ENCODE data around the gene HAUS8.
"Not testable (repeated sequence)": the region's sequence is repeated elsewhere in the genome, so short reads cannot be mapped to it uniquely, and the experiment has no call there.

The HAUS8 gene

DNA sequence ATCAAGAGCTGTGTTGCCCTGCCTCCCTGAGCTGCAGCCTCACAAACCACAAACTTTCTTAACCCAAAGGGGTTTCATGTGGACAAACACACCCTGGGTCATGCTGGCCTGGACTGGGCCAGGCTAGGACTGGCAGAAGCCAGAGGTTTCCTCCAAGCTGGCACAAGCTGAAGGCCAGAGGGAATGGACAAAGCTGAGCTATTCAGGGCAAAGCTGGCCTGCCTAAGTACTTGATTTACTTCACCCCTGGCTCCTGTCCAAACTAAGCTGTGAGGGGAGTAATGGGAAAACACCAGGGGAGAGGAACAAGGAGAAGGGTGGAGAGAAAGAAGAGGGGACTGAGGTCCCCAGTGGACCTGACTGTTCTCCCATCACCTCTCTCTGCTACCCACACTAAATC is 54.9 kb downstream of the HAUS8 start:
- Histone ChIP-seq H3K4me3 (ENCODE audit: low read length) (no peak overlapping the region), H3K9me2 (replicated peaks; ENCODE audit: insufficient read depth, low read length) (no peaks in the 10 kb centered on the region), H3F3A (ENCODE audit: insufficient read depth, low read length) (no peaks in the 10 kb centered on the region), H3K9ac (ENCODE audit: low read length) (no peak overlapping the region), H3K4me1 (ENCODE audit: low read length) (no peaks in the 10 kb centered on the region), H2AFZ (ENCODE audit: low read length) (no peak overlapping the region), H3K9me3 (replicated peaks; ENCODE audit: insufficient read depth, low read length) (no peaks in the 10 kb centered on the region), H3K36me3 (replicated peaks; ENCODE audit: insufficient read depth, low read length) (no peaks in the 10 kb centered on the region), H3K4me2 (ENCODE audit: low read depth, low read length) (no peak overlapping the region), H4K20me1 (ENCODE audit: insufficient read depth, low read length) (no peaks in the 10 kb centered on the region), H3K27me3 (replicated peaks; ENCODE audit: insufficient read depth, low read length) (peaks cover 34% of the 10 kb centered on the region), H3K27ac (ENCODE audit: low read length) (no peak overlapping the region), H3K79me2 (ENCODE audit: low read length) (no peaks in the 10 kb centered on the region)
- no peak for DNase-seq
- TF ChIP-seq EZH2phosphoT487 (IDR thresholded peaks at IDR 0.05; ENCODE audit: low read length): no peak
- no peak for TF ChIP-seq EZH2 (optimal IDR thresholded peaks at IDR 0.05; ENCODE audit: low read depth, low read length)
- no peak for TF ChIP-seq CTCF (IDR thresholded peaks at IDR 0.05; ENCODE audit: low read length)

- H3K9me3 ChIP-seq (replicated peaks; ENCODE audit: insufficient read depth, low read length); H3K9ac ChIP-seq (ENCODE audit: low read length); H3K27ac ChIP-seq (ENCODE audit: low read length); H3K4me3 ChIP-seq (ENCODE audit: low read length); H4K20me1 ChIP-seq (ENCODE audit: insufficient read depth, low read length); H3F3A ChIP-seq (ENCODE audit: insufficient read depth, low read length); H2AFZ ChIP-seq (ENCODE audit: low read length); H3K36me3 ChIP-seq (replicated peaks; ENCODE audit: insufficient read depth, low read length); DNase-seq; H3K4me1 ChIP-seq (ENCODE audit: low read length); H3K79me2 ChIP-seq (ENCODE audit: low read length); H3K4me2 ChIP-seq (ENCODE audit: low read depth, low read length); H3K9me2 ChIP-seq (replicated peaks; ENCODE audit: insufficient read depth, low read length): not testable (repeated sequence)
- H3K27me3 ChIP-seq (replicated peaks; ENCODE audit: insufficient read depth, low read length): peaks cover 65% of the 10 kb centered on the region
These were observed 60.9 kb downstream of the HAUS8 start for GRCh38 chr19:17014212-17014861.

DNA sequence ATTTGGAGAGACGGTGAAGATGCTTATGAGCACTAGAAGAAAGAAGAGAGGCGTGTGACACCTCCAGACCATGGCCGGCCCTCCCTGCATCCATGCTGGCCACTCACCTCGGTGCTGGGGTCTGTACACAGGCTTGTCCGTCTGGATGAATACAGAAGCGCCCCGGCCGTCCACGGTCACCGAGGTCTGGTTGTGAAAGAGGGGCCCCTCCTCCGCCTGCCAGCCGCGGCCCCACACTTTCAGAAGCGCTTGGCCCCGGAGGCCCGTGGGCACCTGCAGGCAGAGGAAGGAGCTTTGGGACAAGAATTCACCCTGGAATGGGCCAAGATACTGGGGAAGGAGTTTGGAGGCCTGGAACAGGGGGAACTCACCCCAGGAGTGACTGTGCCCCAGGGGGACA is 63.8 kb downstream of the HAUS8 start:
- H3K9me3 ChIP-seq (replicated peaks; ENCODE audit: insufficient read depth, low read length): no peaks in the 10 kb centered on the region
- no peak for DNase-seq
- H3K4me3 ChIP-seq (ENCODE audit: low read length): no peak overlapping the region
- H3K4me1 ChIP-seq (ENCODE audit: low read length): no peaks in the 10 kb centered on the region
- no peak overlapping the region for H2AFZ ChIP-seq (ENCODE audit: low read length)
- no peak overlapping the region for H3K27ac ChIP-seq (ENCODE audit: low read length)
- H3K9me2 ChIP-seq (replicated peaks; ENCODE audit: insufficient read depth, low read length): no peaks in the 10 kb centered on the region
- no peak overlapping the region for H3K4me2 ChIP-seq (ENCODE audit: low read depth, low read length)
- no peaks in the 10 kb centered on the region for H3K36me3 ChIP-seq (replicated peaks; ENCODE audit: insufficient read depth, low read length)
- no peak for TF ChIP-seq EZH2phosphoT487 (IDR thresholded peaks at IDR 0.05; ENCODE audit: low read length)
- no peaks in the 10 kb centered on the region for H3F3A ChIP-seq (ENCODE audit: insufficient read depth, low read length)
- peaks cover 93% of the 10 kb centered on the region for H3K27me3 ChIP-seq (replicated peaks; ENCODE audit: insufficient read depth, low read length)
- no peak overlapping the region for H3K9ac ChIP-seq (ENCODE audit: low read length)
- no peaks in the 10 kb centered on the region for H3K79me2 ChIP-seq (ENCODE audit: low read length)
- no peaks in the 10 kb centered on the region for H4K20me1 ChIP-seq (ENCODE audit: insufficient read depth, low read length)

- Histone ChIP-seq H3K9me2 (replicated peaks; ENCODE audit: insufficient read depth, low read length) (no peaks in the 10 kb centered on the region), H3K79me2 (ENCODE audit: low read length) (no peaks in the 10 kb centered on the region), H3K4me2 (ENCODE audit: low read depth, low read length) (no peak overlapping the region), H3K4me1 (ENCODE audit: low read length) (no peaks in the 10 kb centered on the region), H3K27ac (ENCODE audit: low read length) (no peak overlapping the region), H3K36me3 (replicated peaks; ENCODE audit: insufficient read depth, low read length) (no peaks in the 10 kb centered on the region), H3K9me3 (replicated peaks; ENCODE audit: insufficient read depth, low read length) (no peaks in the 10 kb centered on the region), H3F3A (ENCODE audit: insufficient read depth, low read length) (no peaks in the 10 kb centered on the region), H4K20me1 (ENCODE audit: insufficient read depth, low read length) (no peaks in the 10 kb centered on the region), H3K4me3 (ENCODE audit: low read length) (no peak overlapping the region), H3K27me3 (replicated peaks; ENCODE audit: insufficient read depth, low read length) (peaks cover 82% of the 10 kb centered on the region), H2AFZ (ENCODE audit: low read length) (no peak overlapping the region), H3K9ac (ENCODE audit: low read length) (no peak overlapping the region)
- TF ChIP-seq EZH2phosphoT487 (IDR thresholded peaks at IDR 0.05; ENCODE audit: low read length) (no peak), CTCF (IDR thresholded peaks at IDR 0.05; ENCODE audit: low read length) (no peak), EZH2 (optimal IDR thresholded peaks at IDR 0.05; ENCODE audit: low read depth, low read length) (no peak)
- no peak for DNase-seq
These were observed 68.7 kb downstream of the HAUS8 start for GRCh38 chr19:17006579-17006978.

Measured in MM.1S (cell line).